ENCODE data around the gene PAPPA2.

Gene PAPPA2

GRCh38 chr1:176802316-176802715 is 339.3 kb downstream of the PAPPA2 start:
- TF ChIP-seq GATA1 (IDR thresholded peaks at IDR 0.05; ENCODE audit: low read depth, low read length) (no peak), POLR2A (IDR thresholded peaks at IDR 0.05; ENCODE audit: low read length) (no peak)

GRCh38 chr1:176803042-176803441 is 340.1 kb downstream of the PAPPA2 start:
- DNase-seq: no peak
- TF ChIP-seq POLR2A (IDR thresholded peaks at IDR 0.05; ENCODE audit: low read length) (no peak), GATA1 (IDR thresholded peaks at IDR 0.05; ENCODE audit: low read depth, low read length) (no peak)

More at GRCh38 chr1:176802316-176802715, 339.3 kb downstream of the PAPPA2 start:
- DNase-seq: no peak

GRCh38 chr1:176803596-176803995 is 340.6 kb downstream of the PAPPA2 start:
- DNase-seq: no peak
- no peak for TF ChIP-seq GATA1 (IDR thresholded peaks at IDR 0.05; ENCODE audit: low read depth, low read length)
- no peak for TF ChIP-seq POLR2A (IDR thresholded peaks at IDR 0.05; ENCODE audit: low read length)

- no peak for TF ChIP-seq GATA1 (IDR thresholded peaks at IDR 0.05; ENCODE audit: low read depth, low read length)
Measured at GRCh38 chr1:176809292-176809691, 346.3 kb downstream of the PAPPA2 start.

GRCh38 chr1:176811511-176812288 is 348.7 kb downstream of the PAPPA2 start:
- TF ChIP-seq GATA1 (IDR thresholded peaks at IDR 0.05; ENCODE audit: low read depth, low read length) (no peak), POLR2A (IDR thresholded peaks at IDR 0.05; ENCODE audit: low read length) (no peak)
- DNase-seq: no peak

More at GRCh38 chr1:176809292-176809691, 346.3 kb downstream of the PAPPA2 start:
- DNase-seq: no peak

- TF ChIP-seq POLR2A (IDR thresholded peaks at IDR 0.05; ENCODE audit: low read length) (no peak), GATA1 (IDR thresholded peaks at IDR 0.05; ENCODE audit: low read depth, low read length) (no peak)
- no peak for DNase-seq
Measured at GRCh38 chr1:176815621-176816020, 352.6 kb downstream of the PAPPA2 start.

- DNase-seq: no peak
- TF ChIP-seq POLR2A (IDR thresholded peaks at IDR 0.05; ENCODE audit: low read length) (no peak), GATA1 (IDR thresholded peaks at IDR 0.05; ENCODE audit: low read depth, low read length) (no peak)
Measured at GRCh38 chr1:176816232-176816631, 353.3 kb downstream of the PAPPA2 start.

GRCh38 chr1:176820391-176821031 is 357.5 kb downstream of the PAPPA2 start:
- no peak for TF ChIP-seq GATA1 (IDR thresholded peaks at IDR 0.05; ENCODE audit: low read depth, low read length)
- TF ChIP-seq POLR2A (IDR thresholded peaks at IDR 0.05; ENCODE audit: low read length): no peak

GRCh38 chr1:176826265-176826664 is 363.3 kb downstream of the PAPPA2 start:
- no peak for DNase-seq
- TF ChIP-seq POLR2A (IDR thresholded peaks at IDR 0.05; ENCODE audit: low read length) (no peak), GATA1 (IDR thresholded peaks at IDR 0.05; ENCODE audit: low read depth, low read length) (no peak)

More at GRCh38 chr1:176820391-176821031, 357.5 kb downstream of the PAPPA2 start:
- DNase-seq: no peak

- no peak for DNase-seq
- TF ChIP-seq POLR2A (IDR thresholded peaks at IDR 0.05; ENCODE audit: low read length) (no peak), GATA1 (IDR thresholded peaks at IDR 0.05; ENCODE audit: low read depth, low read length) (no peak)
Measured at GRCh38 chr1:176829261-176829660, 366.3 kb downstream of the PAPPA2 start.

- DNase-seq: no peak
- no peak for TF ChIP-seq GATA1 (IDR thresholded peaks at IDR 0.05; ENCODE audit: low read depth, low read length)
- TF ChIP-seq POLR2A (IDR thresholded peaks at IDR 0.05; ENCODE audit: low read length): no peak
Measured at GRCh38 chr1:176831150-176831549, 368.2 kb downstream of the PAPPA2 start.

GRCh38 chr1:176837708-176838107 is 374.7 kb downstream of the PAPPA2 start:
- TF ChIP-seq POLR2A (IDR thresholded peaks at IDR 0.05; ENCODE audit: low read length) (no peak), GATA1 (IDR thresholded peaks at IDR 0.05; ENCODE audit: low read depth, low read length) (no peak)
- DNase-seq: no peak

GRCh38 chr1:176838276-176838995 is 375.5 kb downstream of the PAPPA2 start:
- TF ChIP-seq GATA1 (IDR thresholded peaks at IDR 0.05; ENCODE audit: low read depth, low read length) (no peak), POLR2A (IDR thresholded peaks at IDR 0.05; ENCODE audit: low read length) (no peak)
- DNase-seq: no peak

- DNase-seq: no peak
- TF ChIP-seq POLR2A (IDR thresholded peaks at IDR 0.05; ENCODE audit: low read length) (no peak), GATA1 (IDR thresholded peaks at IDR 0.05; ENCODE audit: low read depth, low read length) (no peak)
Measured at GRCh38 chr1:176839216-176839615, 376.2 kb downstream of the PAPPA2 start.
